22Rv1 (cell line): ENCODE results near the gene ALDH1A3.

Experiments
- H3K27ac ChIP-seq: fragments of 450-650 bp; 2 replicates; pipeline ENCODE4 v1.5.1; 2017
- CTCF ChIP-seq: fragments of 450-650 bp; IDR thresholded peaks from 2 replicates; pipeline ENCODE4 v1.5.1; 2017; ENCODE audit warnings: mild to moderate bottlenecking
- ZFX ChIP-seq: fragments of 450-650 bp; IDR thresholded peaks from 2 replicates; pipeline ENCODE4 v1.6.1; 2017; ENCODE audit warnings: antibody characterized with exemption, borderline replicate concordance

The ALDH1A3 gene

DNA sequence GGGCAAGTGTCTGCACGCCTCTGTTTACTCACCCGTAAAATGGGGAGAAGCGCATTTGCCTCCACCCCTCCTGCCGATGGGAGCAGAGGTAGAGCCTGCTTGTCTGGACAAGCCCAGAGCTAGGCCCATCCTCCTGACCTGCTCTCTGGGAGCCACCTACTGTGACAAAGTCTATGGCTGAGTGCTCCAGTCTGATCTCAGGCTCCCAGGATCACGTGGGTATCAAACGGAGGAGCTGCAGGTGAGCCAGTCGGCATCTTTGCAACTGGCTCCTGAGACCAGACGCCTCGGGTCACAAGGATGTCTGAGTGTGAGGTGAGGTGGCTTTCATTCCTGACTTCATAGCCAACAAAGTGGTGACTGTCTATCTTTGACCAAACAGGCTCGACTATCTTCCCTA is 2.1 kb upstream of the ALDH1A3 start:
- H3K27ac ChIP-seq: no peak overlapping the region
- no peak for TF ChIP-seq ZFX

DNA sequence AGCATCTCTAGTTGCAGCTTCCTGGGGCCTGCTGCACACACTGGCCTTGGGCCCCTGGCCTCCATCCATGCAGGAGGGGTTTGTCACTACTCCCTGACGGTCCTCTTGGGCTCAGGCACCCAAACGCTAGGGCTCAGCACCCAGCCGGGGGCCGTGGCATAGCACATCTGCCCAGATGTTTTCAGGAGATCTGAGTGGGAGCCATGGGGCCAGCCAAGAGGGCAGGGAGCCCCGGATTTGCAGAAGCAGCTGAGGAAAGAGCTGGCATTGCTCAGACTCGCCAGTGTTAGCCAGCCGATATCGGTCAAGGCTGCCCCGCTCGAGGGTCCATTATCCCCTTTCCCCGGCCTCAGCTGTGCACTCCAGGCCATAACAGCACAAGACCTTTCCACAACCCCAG is 1.5 kb upstream of the ALDH1A3 start:
- H3K27ac ChIP-seq: no peak overlapping the region
- TF ChIP-seq ZFX (no peak), CTCF (no peak)

DNA sequence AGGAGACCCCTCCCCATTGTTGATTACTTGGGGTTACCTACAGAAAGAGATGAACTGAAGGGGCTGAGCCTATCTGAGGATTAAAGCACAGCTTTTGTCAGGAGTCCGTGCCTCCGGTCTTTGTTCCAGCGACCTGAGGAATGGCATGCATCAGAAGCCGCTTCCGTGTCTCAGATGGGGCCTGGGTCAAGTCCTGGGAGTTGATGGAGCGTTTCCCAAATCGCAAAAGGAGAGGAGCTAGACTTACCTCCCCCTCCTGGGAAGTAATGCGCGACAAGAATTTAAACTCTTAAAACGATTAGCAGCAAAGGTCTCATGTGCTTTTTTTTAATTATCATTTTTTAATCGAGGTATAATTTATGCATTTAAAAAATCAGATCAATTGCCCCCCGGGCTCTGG is 983 bp upstream of the ALDH1A3 start:
- no peak overlapping the region for H3K27ac ChIP-seq
- TF ChIP-seq ZFX: no peak
- no peak for TF ChIP-seq CTCF

- H3K27ac ChIP-seq: no peak overlapping the region
- TF ChIP-seq CTCF (no peak), ZFX (no peak)
These were observed 569 bp upstream of the ALDH1A3 start for GRCh38 chr15:100879061-100879463.

- TF ChIP-seq CTCF (no peak), ZFX (no peak)
- H3K27ac ChIP-seq: no peak overlapping the region
These were observed 687 bp downstream of the ALDH1A3 start for GRCh38 chr15:100880139-100880896.

DNA sequence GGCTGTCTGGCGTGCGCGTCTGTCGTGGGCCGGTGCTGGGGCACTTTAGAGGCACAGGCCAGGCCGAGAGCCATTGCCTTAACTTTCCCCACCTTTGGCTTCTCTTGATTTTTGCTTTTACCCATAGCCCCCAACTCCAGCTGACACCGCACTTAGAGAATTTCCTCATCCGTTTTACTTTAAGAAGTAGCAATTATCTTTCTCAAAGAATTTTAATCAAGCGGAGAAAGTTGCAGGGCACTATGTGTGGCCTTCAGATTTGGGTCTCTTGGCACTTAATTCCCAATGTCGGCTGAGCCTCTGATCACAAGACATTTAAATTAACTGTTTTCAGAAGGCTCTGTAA is 1.2 kb downstream of the ALDH1A3 start:
- H3K27ac ChIP-seq: no peak overlapping the region
- TF ChIP-seq CTCF (no peak), ZFX (no peak)

DNA sequence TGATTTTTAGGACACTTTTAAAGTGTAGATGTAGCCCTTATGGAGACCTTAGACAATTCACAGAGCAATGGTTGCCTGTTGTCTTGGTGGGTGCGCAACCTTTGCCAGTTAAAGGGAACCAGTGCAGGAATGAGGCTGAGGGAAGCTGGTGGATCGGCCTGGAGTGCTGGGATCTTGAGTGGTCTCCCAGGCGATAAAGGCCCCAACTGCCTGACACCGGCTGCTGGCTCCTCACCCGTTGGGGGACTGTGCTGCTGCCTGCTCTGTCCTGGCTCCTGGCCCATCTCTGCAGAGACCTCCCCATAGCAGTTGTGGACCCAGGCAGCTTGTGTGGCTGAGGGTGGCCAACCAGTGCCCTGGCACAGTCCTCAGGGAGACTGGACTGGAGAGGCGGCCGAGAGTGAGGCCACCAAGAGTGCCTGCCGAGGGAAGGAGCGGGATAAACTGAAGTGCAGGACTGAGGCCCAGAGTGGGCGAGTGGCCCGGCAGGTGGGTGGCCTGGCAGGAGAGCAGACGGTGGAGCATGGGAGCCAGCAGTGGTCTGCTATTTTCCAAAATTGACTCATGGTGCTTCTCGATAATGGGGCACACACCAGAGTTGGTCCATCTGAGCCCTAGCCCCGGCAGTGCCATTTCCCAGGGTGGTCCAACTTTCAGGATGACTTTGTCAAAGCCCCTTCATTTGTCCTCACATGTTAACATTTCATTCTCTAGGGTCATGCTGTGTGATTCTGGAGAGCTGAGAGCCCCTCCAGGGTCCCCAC is 2.1 kb downstream of the ALDH1A3 start:
- TF ChIP-seq ZFX (no peak), CTCF (no peak)
- H3K27ac ChIP-seq: no peak overlapping the region
